NCI-H128 (cell line): ENCODE measurements around the gene CLIP4.

ENCODE experiments used
- DNase-seq: peaks from one replicate; lab custom pipeline; 2025; ENCODE audit not compliant: unreplicated experiment; lab: John Stamatoyannopoulos, UW

Gene CLIP4

DNA sequence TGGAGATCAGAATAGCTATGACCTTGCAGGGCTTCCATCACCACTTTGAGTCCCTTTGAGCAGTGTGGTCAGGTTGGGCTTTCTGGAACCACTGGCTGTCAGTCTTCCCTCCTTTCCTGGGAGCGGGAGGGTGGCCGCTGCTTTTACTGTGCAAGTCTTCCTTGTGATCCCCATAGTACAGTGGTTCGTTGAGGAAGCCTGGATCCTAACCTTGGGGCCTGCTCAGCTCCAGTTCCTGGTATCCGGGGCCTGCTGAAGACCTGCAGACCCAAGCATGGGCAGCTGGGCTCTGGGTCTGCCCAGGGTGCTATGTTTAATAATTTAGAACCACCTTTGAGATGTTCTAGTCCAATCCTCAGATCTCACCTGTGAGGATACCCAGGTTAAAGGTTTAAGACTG is 104.2 kb downstream of the CLIP4 start:
- no peak for DNase-seq

- no peak for DNase-seq
These were observed 105.5 kb downstream of the CLIP4 start for GRCh38 chr2:29220506-29221270.

GRCh38 chr2:29222381-29223179 is 107.4 kb downstream of the CLIP4 start:
- no peak for DNase-seq

DNA sequence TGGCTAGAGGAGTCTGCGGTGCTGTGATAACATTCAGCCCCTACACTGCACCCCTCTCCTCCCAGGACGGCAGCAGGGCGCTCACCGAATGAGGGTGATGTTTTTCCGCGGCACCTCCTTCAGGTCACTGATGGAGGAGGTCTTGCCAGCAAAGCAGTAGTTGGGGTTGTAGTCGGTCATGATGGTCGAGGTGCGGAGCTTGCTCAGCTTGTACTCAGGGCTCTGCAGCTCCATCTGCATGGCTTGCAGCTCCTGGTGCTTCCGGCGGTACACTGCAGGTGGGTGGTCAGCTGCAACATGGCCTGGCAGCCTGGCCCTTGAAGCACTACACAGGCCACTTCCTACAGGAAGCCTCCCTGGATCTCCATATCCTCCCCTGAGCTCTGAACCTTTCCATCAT is 108.0 kb downstream of the CLIP4 start:
- DNase-seq: no peak

GRCh38 chr2:29223851-29224692 is 108.9 kb downstream of the CLIP4 start:
- DNase-seq: no peak

GRCh38 chr2:29224693-29225551 is 109.7 kb downstream of the CLIP4 start:
- DNase-seq: no peak

- no peak for DNase-seq
These were observed 110.6 kb downstream of the CLIP4 start for GRCh38 chr2:29225814-29226213.

- DNase-seq: no peak
These were observed 111.2 kb downstream of the CLIP4 start for GRCh38 chr2:29226375-29226774.

DNA sequence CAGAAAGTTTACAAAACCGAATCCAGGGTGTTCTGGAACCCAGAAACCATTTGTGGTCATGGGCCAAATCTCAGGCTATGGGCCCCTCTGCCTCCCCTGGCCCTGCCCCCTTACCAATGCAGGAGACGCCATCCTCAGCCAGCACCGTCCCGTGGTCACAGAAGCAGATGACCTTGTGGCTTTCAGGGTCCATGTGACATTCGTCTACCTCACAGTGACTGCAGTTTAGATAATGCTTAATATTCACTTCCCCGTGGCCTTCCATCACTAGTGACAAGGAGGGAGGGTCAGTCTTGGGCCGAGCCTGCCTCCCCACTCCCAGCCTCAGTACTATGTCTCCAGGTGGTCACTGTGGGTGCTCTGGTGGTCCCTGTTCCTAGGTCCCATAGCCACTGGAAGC is 111.6 kb downstream of the CLIP4 start:
- no peak for DNase-seq

- DNase-seq: no peak
These were observed 112.9 kb downstream of the CLIP4 start for GRCh38 chr2:29227935-29228675.

GRCh38 chr2:29228947-29229346 is 113.7 kb downstream of the CLIP4 start:
- DNase-seq: no peak

GRCh38 chr2:29229640-29230039 is 114.4 kb downstream of the CLIP4 start:
- no peak for DNase-seq

- no peak for DNase-seq
These were observed 116.8 kb downstream of the CLIP4 start for GRCh38 chr2:29232041-29232440.

- no peak for DNase-seq
These were observed 118.2 kb downstream of the CLIP4 start for GRCh38 chr2:29233428-29233827.

GRCh38 chr2:29235411-29235810 is 120.2 kb downstream of the CLIP4 start:
- no peak for DNase-seq

GRCh38 chr2:29236074-29236473 is 120.9 kb downstream of the CLIP4 start:
- DNase-seq: no peak

DNA sequence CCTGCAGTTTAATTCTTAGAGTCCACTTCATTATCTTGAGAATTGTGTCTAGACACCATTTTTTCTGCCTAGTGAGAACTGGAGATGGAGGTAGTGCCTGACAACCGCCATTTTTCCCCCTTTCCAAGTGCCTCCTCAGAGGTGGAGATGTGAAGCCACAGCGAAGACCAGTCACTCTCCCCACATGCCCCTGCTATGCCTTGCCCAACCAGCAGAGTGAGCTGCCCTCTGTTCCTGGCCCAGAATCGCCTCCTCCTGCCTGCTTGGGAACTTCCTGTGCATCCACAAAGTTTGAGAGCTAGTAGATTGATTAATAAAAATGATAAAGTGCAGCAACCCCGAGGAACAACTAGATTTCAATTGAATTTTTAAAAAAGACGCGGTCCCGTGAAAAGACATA is 123.3 kb downstream of the CLIP4 start:
- DNase-seq: no peak
